HCT116 (cell line): ENCODE results near the gene RSPH6A. TPM values are rescaled to one million over a fixed set of nuclear protein-coding genes. Genes with fewer than 3 reads are reported as not detected.

Experiments used
- ATAC-seq: fragments of 200-7000 bp; cut with Tn5 transposase; 2 replicates; pipeline ENCODE4 v1.9.1; 2020; ENCODE audit warnings: mild to moderate bottlenecking, moderate library complexity
- BruUV-seq: library from RNA; stranded (reverse); fragments of 400-500 nt; replicated peaks from 2 replicates; lab custom pipeline; 2021; lab: Mats Ljungman, UMichigan
- CTCF ChIA-PET: fragments of 300-600 bp; sonication (Branson Sonifier 250); formaldehyde crosslinking; loops from one replicate; lab custom pipeline; 2021; ENCODE audit warnings: antibody characterized with exemption; lab: Charles Lee
- POLR2A ChIA-PET: fragments of 300-600, 350-600 bp; sonication (Branson Sonifier 250); formaldehyde crosslinking; loops from one replicate; lab custom pipeline; 2021; ENCODE audit warnings: antibody characterized with exemption; lab: Charles Lee
- RAD21 ChIA-PET, 2 experiments: fragments of 300-600 bp; sonication (Branson Sonifier 250); formaldehyde crosslinking; loops; one replicate each; lab custom pipeline; 2023; ENCODE audit warnings: low total read pairs in 2 of 2; ENCODE audit not compliant: uncharacterized antibody in 2 of 2, unreplicated experiment in 2 of 2, low non-redundant PET in 1 of 2; lab: Charles Lee
- DNase-seq: peaks from one replicate; pipeline ENCODE4 v3.0.0-alpha.2; 2010; ENCODE audit warnings: low read depth, low spot score
- H2AFZ ChIP-seq: fragments of 200-600 bp; shearing (Covaris generic), sonication (generic); 2 replicates; pipeline ENCODE4 v1.6.1; 2017; ENCODE audit warnings: low read depth, mixed run types, mixed read lengths, antibody characterized with exemption, low read length; ENCODE audit not compliant: poor library complexity, severe bottlenecking
- H3K27ac ChIP-seq: 2 replicates; pipeline ENCODE4 v1.5.1; 2012; ENCODE audit warnings: low read depth, low read length
- H3K27me3 ChIP-seq: fragments of 200-600 bp; sonication (generic); 2 replicates; pipeline ENCODE4 v1.6.1; 2016; ENCODE audit warnings: mixed run types, low read length, mixed read lengths; ENCODE audit not compliant: insufficient read depth
- H3K36me3 ChIP-seq, 2 experiments: fragments of 200-500 bp in 1 of 2; fragments of 200-600 bp in 1 of 2; sonication (Bioruptor generic) in 1 of 2; sonication (generic) in 1 of 2; 2 replicates each; pipeline versions ENCODE4 v1.5.1 to v1.6.1; 2014 to 2016; ENCODE audit warnings: low read length in 2 of 2, inconsistent platforms in 1 of 2, mixed read lengths in 1 of 2, mixed run types in 1 of 2; ENCODE audit not compliant: insufficient read depth in 2 of 2, control insufficient read depth in 1 of 2
- H3K4me1 ChIP-seq, 2 experiments: fragments of 200-600 bp in 1 of 2; sonication (generic) in 1 of 2; 2 replicates each; pipeline versions ENCODE4 v1.5.1 to v1.6.1; 2012 to 2017; ENCODE audit warnings: low read length in 2 of 2, inconsistent platforms in 1 of 2, mild to moderate bottlenecking in 1 of 2, mixed read lengths in 1 of 2, mixed run types in 1 of 2, moderate library complexity in 1 of 2; ENCODE audit not compliant: insufficient read depth in 2 of 2, control insufficient read depth in 1 of 2
- H3K4me2 ChIP-seq: fragments of 200-600 bp; sonication (generic); 2 replicates; pipeline ENCODE4 v1.6.1; 2017; ENCODE audit warnings: mixed run types, low read length, mixed read lengths
- H3K4me3 ChIP-seq, 2 experiments: fragments of 200-600 bp in 1 of 2; sonication (generic) in 1 of 2; replicated peaks in 1 of 2; 2 replicates each; pipeline ENCODE4 v1.5.1; 2011 to 2016; ENCODE audit warnings: low read length in 2 of 2, control low read depth in 1 of 2, low read depth in 1 of 2, mild to moderate bottlenecking in 1 of 2, mixed read lengths in 1 of 2, mixed run types in 1 of 2
- H3K79me2 ChIP-seq: fragments of 200-600 bp; sonication (generic); 2 replicates; pipeline ENCODE4 v1.6.1; 2017; ENCODE audit warnings: mild to moderate bottlenecking, mixed run types, low read length, moderate library complexity, mixed read lengths; ENCODE audit not compliant: insufficient read depth
- H3K9ac ChIP-seq: fragments of 200-600 bp; sonication (generic); 2 replicates; pipeline ENCODE4 v1.6.1; 2016; ENCODE audit warnings: low read length, mixed read lengths
- H3K9me2 ChIP-seq: fragments of 200-600 bp; sonication (generic), shearing (Covaris generic); 2 replicates; pipeline ENCODE4 v1.6.1; 2017; ENCODE audit warnings: mixed run types, mild to moderate bottlenecking, moderate library complexity; ENCODE audit not compliant: insufficient read depth
- H3K9me3 ChIP-seq, 2 experiments: fragments of 200-500 bp in 1 of 2; fragments of 200-600 bp in 1 of 2; sonication (Bioruptor generic) in 1 of 2; sonication (generic) in 1 of 2; 2 replicates each; pipeline ENCODE4 v1.6.1; 2014 to 2017; ENCODE audit warnings: low read length in 2 of 2, mixed read lengths in 2 of 2, inconsistent platforms in 1 of 2, low read depth in 1 of 2, mild to moderate bottlenecking in 1 of 2, mixed run types in 1 of 2, moderate library complexity in 1 of 2; ENCODE audit not compliant: control insufficient read depth in 1 of 2, insufficient read depth in 1 of 2
- H4K20me1 ChIP-seq: fragments of 200-600 bp; sonication (generic), shearing (Covaris generic); 2 replicates; pipeline ENCODE4 v1.6.1; 2017; ENCODE audit warnings: mixed run types, mild to moderate bottlenecking, moderate library complexity; ENCODE audit not compliant: insufficient read depth
- ATF3 ChIP-seq: IDR thresholded peaks from 2 replicates; pipeline ENCODE4 v1.6.1; 2012
- CBX3 ChIP-seq: IDR thresholded peaks from 2 replicates; pipeline ENCODE4 v1.6.1; 2012; ENCODE audit warnings: low read depth
- ELF1 ChIP-seq: IDR thresholded peaks from 2 replicates; pipeline ENCODE4 v1.6.1; 2012; ENCODE audit warnings: low read depth, borderline replicate concordance
- EZH2 ChIP-seq: fragments of 200-600 bp; sonication (generic); IDR thresholded peaks from 2 replicates; pipeline ENCODE4 v1.6.1; 2017; ENCODE audit warnings: antibody characterized with exemption, mixed run types
- EZH2phosphoT487 ChIP-seq: fragments of 200-600 bp; IDR thresholded peaks from 2 replicates; pipeline ENCODE4 v1.6.1; 2018; ENCODE audit warnings: antibody characterized with exemption, borderline replicate concordance
- FOSL1 ChIP-seq: IDR thresholded peaks from 2 replicates; pipeline ENCODE4 v1.6.1; 2012; ENCODE audit warnings: low read depth
- JUND ChIP-seq: IDR thresholded peaks from 2 replicates; pipeline ENCODE4 v1.6.1; 2012
- MAX ChIP-seq: IDR thresholded peaks from 2 replicates; pipeline ENCODE4 v1.6.1; 2012
- POLR2AphosphoS5 ChIP-seq: IDR thresholded peaks from 2 replicates; pipeline ENCODE4 v1.6.1; 2011; ENCODE audit warnings: mild to moderate bottlenecking, low read depth, low read length, moderate library complexity
- RAD21 ChIP-seq: IDR thresholded peaks from 2 replicates; pipeline ENCODE4 v1.6.1; 2012; ENCODE audit warnings: low read depth, mild to moderate bottlenecking
- SIN3A ChIP-seq: IDR thresholded peaks from 2 replicates; pipeline ENCODE4 v1.6.1; 2012; ENCODE audit warnings: low read depth
- SP1 ChIP-seq: IDR thresholded peaks from 2 replicates; pipeline ENCODE4 v1.6.1; 2012; ENCODE audit warnings: low read depth
- SRF ChIP-seq: IDR thresholded peaks from 2 replicates; pipeline ENCODE4 v1.6.1; 2012; ENCODE audit warnings: low read depth
- TCF7L2 ChIP-seq: IDR thresholded peaks from 2 replicates; pipeline ENCODE4 v1.7.0; 2011; ENCODE audit warnings: borderline replicate concordance, inconsistent platforms; ENCODE audit not compliant: insufficient read depth, insufficient read length; ENCODE audit errors: extremely low read depth
- YY1 ChIP-seq: IDR thresholded peaks from 2 replicates; pipeline ENCODE4 v1.6.1; 2011; ENCODE audit warnings: low read length, low read depth, moderate library complexity, mild to moderate bottlenecking; ENCODE audit not compliant: insufficient replicate concordance; ENCODE audit errors: extremely low read depth
- ZBTB33 ChIP-seq: IDR thresholded peaks from 2 replicates; pipeline ENCODE4 v1.6.1; 2011; ENCODE audit warnings: mild to moderate bottlenecking, low read length, moderate library complexity; ENCODE audit not compliant: insufficient replicate concordance; ENCODE audit errors: extremely low read depth
- ZFX ChIP-seq: fragments of 450-650 bp; IDR thresholded peaks from 2 replicates; pipeline ENCODE4 v1.6.1; 2017
- intact Hi-C: fragments of 100-400 bp; cut with micrococcal nuclease; formaldehyde crosslinking; loops from 2 replicates; pipeline ENCODE4 v1.10.0; 2022
- total RNA-seq: library from RNA; stranded (reverse); gene quantifications from one replicate; pipeline ENCODE4 v1.2.1, GENCODE V29; 2021; ENCODE audit not compliant: unreplicated experiment
- TF ChIP-seq, protein P1 (sequence below): IDR thresholded peaks from 2 replicates; pipeline ENCODE4 v1.6.1; 2012; ENCODE audit warnings: low read depth

The RSPH6A gene
- total RNA-seq, 1 experiment from 2014 or later, result 0.57 TPM

DNA sequence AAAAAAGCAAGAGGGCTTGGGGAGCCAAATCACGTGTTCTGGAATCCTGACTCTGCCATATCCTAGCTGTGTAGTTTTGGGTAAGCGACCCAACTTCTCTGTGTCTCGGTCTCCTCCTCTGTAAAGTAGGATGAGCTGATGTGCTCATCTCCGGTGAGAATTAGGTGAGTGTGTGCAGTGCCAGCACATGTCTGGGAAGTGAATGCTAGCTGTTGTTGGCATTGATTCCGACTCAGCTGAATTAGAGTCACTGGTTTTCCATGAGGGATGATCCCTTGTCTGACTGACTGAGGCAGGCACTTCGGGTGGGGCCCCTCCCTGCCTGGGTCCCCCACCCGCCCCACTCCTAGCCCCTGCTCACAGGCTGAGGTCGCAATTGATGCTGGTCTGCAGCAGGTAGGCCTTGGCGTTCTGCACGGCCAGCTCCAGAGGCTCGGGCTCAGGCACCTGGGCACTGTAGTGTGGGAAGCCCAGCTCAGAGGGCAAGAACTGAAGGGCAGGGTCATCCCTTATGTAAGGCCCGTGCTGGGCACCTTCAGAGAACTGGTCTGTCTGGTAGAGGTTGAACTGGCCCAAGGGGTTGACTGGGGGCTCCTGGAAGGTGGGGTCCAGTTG lies 835 bp downstream of the RSPH6A start:
- H3K4me1 ChIP-seq, result peaks cover 7 to 23% of the 10 kb centered on the region in 2 experiments; a peak in 3 of 4 replicates
- TF ChIP-seq SP1 (no peak), SRF (no peak), MAX (no peak), ELF1 (no peak), EZH2 (no peak), ZBTB33 (no peak), ZFX (no peak), YY1 (no peak), RAD21 (no peak), POLR2AphosphoS5 (no peak; the same call in 1 of the 2 replicates), SIN3A (no peak), FOSL1 (no peak), ATF3 (no peak), JUND (no peak), TCF7L2 (no peak), CBX3 (no peak), EZH2phosphoT487 (no peak)
- TF ChIP-seq, protein P1, sequence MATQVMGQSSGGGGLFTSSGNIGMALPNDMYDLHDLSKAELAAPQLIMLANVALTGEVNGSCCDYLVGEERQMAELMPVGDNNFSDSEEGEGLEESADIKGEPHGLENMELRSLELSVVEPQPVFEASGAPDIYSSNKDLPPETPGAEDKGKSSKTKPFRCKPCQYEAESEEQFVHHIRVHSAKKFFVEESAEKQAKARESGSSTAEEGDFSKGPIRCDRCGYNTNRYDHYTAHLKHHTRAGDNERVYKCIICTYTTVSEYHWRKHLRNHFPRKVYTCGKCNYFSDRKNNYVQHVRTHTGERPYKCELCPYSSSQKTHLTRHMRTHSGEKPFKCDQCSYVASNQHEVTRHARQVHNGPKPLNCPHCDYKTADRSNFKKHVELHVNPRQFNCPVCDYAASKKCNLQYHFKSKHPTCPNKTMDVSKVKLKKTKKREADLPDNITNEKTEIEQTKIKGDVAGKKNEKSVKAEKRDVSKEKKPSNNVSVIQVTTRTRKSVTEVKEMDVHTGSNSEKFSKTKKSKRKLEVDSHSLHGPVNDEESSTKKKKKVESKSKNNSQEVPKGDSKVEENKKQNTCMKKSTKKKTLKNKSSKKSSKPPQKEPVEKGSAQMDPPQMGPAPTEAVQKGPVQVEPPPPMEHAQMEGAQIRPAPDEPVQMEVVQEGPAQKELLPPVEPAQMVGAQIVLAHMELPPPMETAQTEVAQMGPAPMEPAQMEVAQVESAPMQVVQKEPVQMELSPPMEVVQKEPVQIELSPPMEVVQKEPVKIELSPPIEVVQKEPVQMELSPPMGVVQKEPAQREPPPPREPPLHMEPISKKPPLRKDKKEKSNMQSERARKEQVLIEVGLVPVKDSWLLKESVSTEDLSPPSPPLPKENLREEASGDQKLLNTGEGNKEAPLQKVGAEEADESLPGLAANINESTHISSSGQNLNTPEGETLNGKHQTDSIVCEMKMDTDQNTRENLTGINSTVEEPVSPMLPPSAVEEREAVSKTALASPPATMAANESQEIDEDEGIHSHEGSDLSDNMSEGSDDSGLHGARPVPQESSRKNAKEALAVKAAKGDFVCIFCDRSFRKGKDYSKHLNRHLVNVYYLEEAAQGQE, result no peak
- TF ChIP-seq, all 23 proteins: peak for 0
- intact Hi-C loops, result no loop called here
- H2AFZ ChIP-seq, result no peak overlapping the region
- H3K9ac ChIP-seq, result no peak overlapping the region
- H3K27me3 ChIP-seq, result no peaks in the 10 kb centered on the region
- no peaks in the 10 kb centered on the region for H3K79me2 ChIP-seq
- H3K9me2 ChIP-seq, result no peaks in the 10 kb centered on the region
- H3K9me3 ChIP-seq, result no peaks in the 10 kb centered on the region
- RAD21 ChIA-PET, result no interaction called here
- POLR2A ChIA-PET, result interaction anchor here (0.6 kb wide), 1 partner anchor 25 kb away, joined by 3 read pairs; no protein-coding TSS in a partner anchor
- BruUV-seq, result no TSS peak
- H3K4me2 ChIP-seq, result no peak overlapping the region
- ATAC-seq (no peak), DNase-seq (no peak)
- CTCF ChIA-PET, result interaction anchor here (2.5 kb wide), 1 partner anchor 15 kb away, joined by 9 read pairs; no protein-coding TSS in a partner anchor
- H3K36me3 ChIP-seq, result peaks cover 0 to 5% of the 10 kb centered on the region in 2 experiments; a peak in 2 of 4 replicates
- H3K27ac ChIP-seq, result no peak overlapping the region
- no peaks in the 10 kb centered on the region for H4K20me1 ChIP-seq
- no peak overlapping the region for H3K4me3 ChIP-seq
